GM12892 (cell line): ENCODE data around the gene FLYWCH2.

Experiments used
- POLR2A ChIP-seq: IDR thresholded peaks from 2 replicates; pipeline ENCODE4 v1.6.1; 2011; ENCODE audit warnings: low read depth, low read length, control low read depth
- POLR2AphosphoS5 ChIP-seq: IDR thresholded peaks from 2 replicates; pipeline ENCODE4 v1.6.1; 2011; ENCODE audit warnings: low read depth, low read length, control low read depth

GRCh38 chr16:2904922-2905240 lies 21.9 kb downstream of the FLYWCH2 start:
- TF ChIP-seq POLR2AphosphoS5: no peak
- no peak for TF ChIP-seq POLR2A
